ENCODE results near the gene RPS6KA5.

The RPS6KA5 gene

GRCh38 chr14:91009501-91010152 is 50.8 kb downstream of the RPS6KA5 start:
- H3K9me3 ChIP-seq (ENCODE audit: control insufficient read depth, low read length): no peaks in the 10 kb centered on the region
- no peaks in the 10 kb centered on the region for H3K4me1 ChIP-seq (ENCODE audit: control insufficient read depth, insufficient read depth, low read length, poor library complexity, severe bottlenecking)
- H3K27ac ChIP-seq (ENCODE audit: low read depth, low read length, severe bottlenecking): no peak overlapping the region
- H3K36me3 ChIP-seq (ENCODE audit: control insufficient read depth, insufficient read depth, low read length): no peaks in the 10 kb centered on the region
- no peak overlapping the region for H3K4me3 ChIP-seq (ENCODE audit: extremely low read depth, insufficient read depth, low read length, poor library complexity, severe bottlenecking)
- WGBS, 2 experiments (ENCODE audit: insufficient coverage in 2 of 2): 80 to 100% methylated on average over 1 to 2 of the region's 3 CpGs

- H3K4me1 ChIP-seq (ENCODE audit: control insufficient read depth, insufficient read depth, low read length, poor library complexity, severe bottlenecking): no peaks in the 10 kb centered on the region
- WGBS, 2 experiments (ENCODE audit: insufficient coverage in 2 of 2): 83% methylated on average over 1 of the region's 2 CpGs; no CpG with 5 or more reads in 1 of the 2 experiments
- no peak overlapping the region for H3K27ac ChIP-seq (ENCODE audit: low read depth, low read length, severe bottlenecking)
- no peaks in the 10 kb centered on the region for H3K9me3 ChIP-seq (ENCODE audit: control insufficient read depth, low read length)
- H3K36me3 ChIP-seq (ENCODE audit: control insufficient read depth, insufficient read depth, low read length): no peaks in the 10 kb centered on the region
- H3K4me3 ChIP-seq (ENCODE audit: extremely low read depth, insufficient read depth, low read length, poor library complexity, severe bottlenecking): no peak overlapping the region
Measured at GRCh38 chr14:91008759-91009409, 51.6 kb downstream of the RPS6KA5 start.

- no peaks in the 10 kb centered on the region for H3K36me3 ChIP-seq (ENCODE audit: control insufficient read depth, insufficient read depth, low read length)
- no peak overlapping the region for H3K27ac ChIP-seq (ENCODE audit: low read depth, low read length, severe bottlenecking)
- H3K4me1 ChIP-seq (ENCODE audit: control insufficient read depth, insufficient read depth, low read length, poor library complexity, severe bottlenecking): no peaks in the 10 kb centered on the region
- no peaks in the 10 kb centered on the region for H3K9me3 ChIP-seq (ENCODE audit: control insufficient read depth, low read length)
- H3K4me3 ChIP-seq (ENCODE audit: extremely low read depth, insufficient read depth, low read length, poor library complexity, severe bottlenecking): no peak overlapping the region
Measured at GRCh38 chr14:91005716-91006115, 54.7 kb downstream of the RPS6KA5 start.

- Histone ChIP-seq H3K4me3 (ENCODE audit: extremely low read depth, insufficient read depth, low read length, poor library complexity, severe bottlenecking) (no peak overlapping the region), H3K4me1 (ENCODE audit: control insufficient read depth, insufficient read depth, low read length, poor library complexity, severe bottlenecking) (no peaks in the 10 kb centered on the region), H3K36me3 (ENCODE audit: control insufficient read depth, insufficient read depth, low read length) (no peaks in the 10 kb centered on the region), H3K27ac (ENCODE audit: low read depth, low read length, severe bottlenecking) (no peak overlapping the region), H3K9me3 (ENCODE audit: control insufficient read depth, low read length) (no peaks in the 10 kb centered on the region)
Measured at GRCh38 chr14:91004987-91005386, 55.5 kb downstream of the RPS6KA5 start.

GRCh38 chr14:90999299-90999698 is 61.1 kb downstream of the RPS6KA5 start:
- H3K36me3 ChIP-seq (ENCODE audit: control insufficient read depth, insufficient read depth, low read length): no peaks in the 10 kb centered on the region
- peaks cover 2% of the 10 kb centered on the region for H3K4me1 ChIP-seq (ENCODE audit: control insufficient read depth, insufficient read depth, low read length, poor library complexity, severe bottlenecking)
- no peaks in the 10 kb centered on the region for H3K9me3 ChIP-seq (ENCODE audit: control insufficient read depth, low read length)
- H3K27ac ChIP-seq (ENCODE audit: low read depth, low read length, severe bottlenecking): peak overlapping the region; percentile 36
- H3K4me3 ChIP-seq (ENCODE audit: extremely low read depth, insufficient read depth, low read length, poor library complexity, severe bottlenecking): no peak overlapping the region
- 53 to 80% methylated on average over 4 of the region's 4 CpGs for WGBS, 2 experiments (ENCODE audit: insufficient coverage in 2 of 2)

GRCh38 chr14:90996967-90997366 is 63.5 kb downstream of the RPS6KA5 start:
- H3K9me3 ChIP-seq (ENCODE audit: control insufficient read depth, low read length): no peaks in the 10 kb centered on the region
- no peak overlapping the region for H3K4me3 ChIP-seq (ENCODE audit: extremely low read depth, insufficient read depth, low read length, poor library complexity, severe bottlenecking)
- H3K27ac ChIP-seq (ENCODE audit: low read depth, low read length, severe bottlenecking): no peak overlapping the region
- no CpG with 5 or more reads among the region's 1 CpG for WGBS, 2 experiments (ENCODE audit: insufficient coverage in 2 of 2)
- no peaks in the 10 kb centered on the region for H3K36me3 ChIP-seq (ENCODE audit: control insufficient read depth, insufficient read depth, low read length)
- H3K4me1 ChIP-seq (ENCODE audit: control insufficient read depth, insufficient read depth, low read length, poor library complexity, severe bottlenecking): peaks cover 2% of the 10 kb centered on the region

- Histone ChIP-seq H3K36me3 (ENCODE audit: control insufficient read depth, insufficient read depth, low read length) (no peaks in the 10 kb centered on the region), H3K4me3 (ENCODE audit: extremely low read depth, insufficient read depth, low read length, poor library complexity, severe bottlenecking) (no peak overlapping the region), H3K9me3 (ENCODE audit: control insufficient read depth, low read length) (no peaks in the 10 kb centered on the region), H3K27ac (ENCODE audit: low read depth, low read length, severe bottlenecking) (no peak overlapping the region), H3K4me1 (ENCODE audit: control insufficient read depth, insufficient read depth, low read length, poor library complexity, severe bottlenecking) (peaks cover 2% of the 10 kb centered on the region)
- WGBS, 2 experiments (ENCODE audit: insufficient coverage in 2 of 2): 96 to 100% methylated on average over 2 of the region's 4 CpGs
Measured at GRCh38 chr14:90995785-90996184, 64.7 kb downstream of the RPS6KA5 start.

- H3K27ac ChIP-seq (ENCODE audit: low read depth, low read length, severe bottlenecking): no peak overlapping the region
- H3K4me3 ChIP-seq (ENCODE audit: extremely low read depth, insufficient read depth, low read length, poor library complexity, severe bottlenecking): no peak overlapping the region
- no peaks in the 10 kb centered on the region for H3K36me3 ChIP-seq (ENCODE audit: control insufficient read depth, insufficient read depth, low read length)
- 100% methylated on average over 1 of the region's 3 CpGs for whole genome bisulfite sequencing, 2 experiments (ENCODE audit: insufficient coverage in 2 of 2)
- H3K9me3 ChIP-seq (ENCODE audit: control insufficient read depth, low read length): no peaks in the 10 kb centered on the region
- no peaks in the 10 kb centered on the region for H3K4me1 ChIP-seq (ENCODE audit: control insufficient read depth, insufficient read depth, low read length, poor library complexity, severe bottlenecking)
Measured at GRCh38 chr14:90993792-90994191, 66.6 kb downstream of the RPS6KA5 start.

- H3K4me1 ChIP-seq (ENCODE audit: control insufficient read depth, insufficient read depth, low read length, poor library complexity, severe bottlenecking): no peaks in the 10 kb centered on the region
- H3K9me3 ChIP-seq (ENCODE audit: control insufficient read depth, low read length): no peaks in the 10 kb centered on the region
- no peak overlapping the region for H3K4me3 ChIP-seq (ENCODE audit: extremely low read depth, insufficient read depth, low read length, poor library complexity, severe bottlenecking)
- H3K36me3 ChIP-seq (ENCODE audit: control insufficient read depth, insufficient read depth, low read length): no peaks in the 10 kb centered on the region
- no peak overlapping the region for H3K27ac ChIP-seq (ENCODE audit: low read depth, low read length, severe bottlenecking)
Measured at GRCh38 chr14:90991690-90992443, 68.6 kb downstream of the RPS6KA5 start.

GRCh38 chr14:90990141-90990540 is 70.3 kb downstream of the RPS6KA5 start:
- WGBS, 2 experiments (ENCODE audit: insufficient coverage in 2 of 2): 100% methylated on average over 2 of the region's 3 CpGs; no CpG with 5 or more reads in 1 of the 2 experiments
- H3K36me3 ChIP-seq (ENCODE audit: control insufficient read depth, insufficient read depth, low read length): no peaks in the 10 kb centered on the region
- H3K4me1 ChIP-seq (ENCODE audit: control insufficient read depth, insufficient read depth, low read length, poor library complexity, severe bottlenecking): no peaks in the 10 kb centered on the region
- H3K4me3 ChIP-seq (ENCODE audit: extremely low read depth, insufficient read depth, low read length, poor library complexity, severe bottlenecking): no peak overlapping the region
- H3K9me3 ChIP-seq (ENCODE audit: control insufficient read depth, low read length): no peaks in the 10 kb centered on the region
- no peak overlapping the region for H3K27ac ChIP-seq (ENCODE audit: low read depth, low read length, severe bottlenecking)

GRCh38 chr14:90987140-90987539 is 73.3 kb downstream of the RPS6KA5 start:
- Histone ChIP-seq H3K4me1 (ENCODE audit: control insufficient read depth, insufficient read depth, low read length, poor library complexity, severe bottlenecking) (no peaks in the 10 kb centered on the region), H3K9me3 (ENCODE audit: control insufficient read depth, low read length) (no peaks in the 10 kb centered on the region), H3K27ac (ENCODE audit: low read depth, low read length, severe bottlenecking) (no peak overlapping the region), H3K4me3 (ENCODE audit: extremely low read depth, insufficient read depth, low read length, poor library complexity, severe bottlenecking) (no peak overlapping the region), H3K36me3 (ENCODE audit: control insufficient read depth, insufficient read depth, low read length) (no peaks in the 10 kb centered on the region)
- WGBS, 2 experiments (ENCODE audit: insufficient coverage in 2 of 2): no CpG with 5 or more reads among the region's 1 CpG
